ENCODE measurements around the gene CRAMP1.
"Not testable (repeated sequence)": the region's sequence is repeated elsewhere in the genome, so short reads cannot be mapped to it uniquely, and the experiment has no call there.

Gene CRAMP1

GRCh38 chr16:1713331-1713730 is 101.2 kb downstream of the CRAMP1 start:
- no peak for DNase-seq (ENCODE audit: low read depth in 2 of 2)

- DNase-seq (ENCODE audit: low read depth in 2 of 2), result no peak
Measured at GRCh38 chr16:1713933-1714332, 101.8 kb downstream of the CRAMP1 start.

- DNase-seq (ENCODE audit: low read depth in 2 of 2), result no peak
Measured at GRCh38 chr16:1715220-1715619, 103.1 kb downstream of the CRAMP1 start.

GRCh38 chr16:1718236-1718635 is 106.1 kb downstream of the CRAMP1 start:
- not testable (repeated sequence) for DNase-seq (ENCODE audit: low read depth in 2 of 2)

GRCh38 chr16:1719559-1720229 is 107.5 kb downstream of the CRAMP1 start:
- DNase-seq (ENCODE audit: low read depth in 2 of 2), result not testable (repeated sequence)

GRCh38 chr16:1721372-1721771 is 109.2 kb downstream of the CRAMP1 start:
- no peak for DNase-seq (ENCODE audit: low read depth in 2 of 2)

- no peak for DNase-seq (ENCODE audit: low read depth in 2 of 2)
Measured at GRCh38 chr16:1723450-1724147, 111.4 kb downstream of the CRAMP1 start.

- DNase-seq (ENCODE audit: low read depth in 2 of 2), result no peak
Measured at GRCh38 chr16:1724491-1724890, 112.3 kb downstream of the CRAMP1 start.

- no peak for DNase-seq (ENCODE audit: low read depth in 2 of 2)
Measured at GRCh38 chr16:1726661-1727502, 114.7 kb downstream of the CRAMP1 start.
